GM23338 (cell line): ENCODE data around the gene SERPINA1. TPM values are rescaled to one million over a fixed set of nuclear protein-coding genes. Genes with fewer than 3 reads are reported as not detected.

ENCODE experiments used
- ATAC-seq: fragments of 200-7000 bp; cut with Tn5 transposase; 3 replicates; pipeline ENCODE4 v1.9.1; 2020
- DNase-seq: peaks from one replicate; pipeline ENCODE4 v3.0.0-alpha.2; 2015; ENCODE audit warnings: low spot score
- H2AFZ ChIP-seq: fragments of 200-600 bp; sonication (generic); 2 replicates; pipeline ENCODE4 v1.8.0; 2016; ENCODE audit warnings: antibody characterized with exemption, mild to moderate bottlenecking, moderate library complexity
- H3F3A ChIP-seq: fragments of 200-600 bp; sonication (generic); replicated peaks from 2 replicates; pipeline ENCODE4 v1.8.0; 2017; ENCODE audit warnings: antibody characterized with exemption, mixed run types, low read depth
- H3K27ac ChIP-seq: fragments of 200-600 bp; sonication (generic); 2 replicates; pipeline ENCODE4 v1.6.1; 2016; ENCODE audit warnings: low read depth
- H3K27me3 ChIP-seq: fragments of 200-600 bp; sonication (generic); 2 replicates; pipeline ENCODE4 v1.8.0; 2016; ENCODE audit warnings: mild to moderate bottlenecking, mixed run types, moderate library complexity; ENCODE audit not compliant: insufficient read depth
- H3K36me3 ChIP-seq: fragments of 200-600 bp; sonication (generic); 2 replicates; pipeline ENCODE4 v1.8.0; 2016; ENCODE audit warnings: mild to moderate bottlenecking; ENCODE audit not compliant: insufficient read depth
- H3K4me1 ChIP-seq: fragments of 200-600 bp; sonication (generic); 2 replicates; pipeline ENCODE4 v1.8.0; 2016; ENCODE audit warnings: mild to moderate bottlenecking, moderate library complexity; ENCODE audit not compliant: insufficient read depth
- H3K4me2 ChIP-seq: fragments of 200-600 bp; sonication (generic); 2 replicates; pipeline ENCODE4 v1.7.1; 2017; ENCODE audit warnings: mixed run types
- H3K4me3 ChIP-seq: fragments of 200-600 bp; sonication (generic); 2 replicates; pipeline ENCODE4 v1.6.1; 2016; ENCODE audit warnings: mixed run types
- H3K79me2 ChIP-seq: fragments of 200-600 bp; sonication (generic); replicated peaks from 2 replicates; pipeline ENCODE4 v1.8.0; 2017; ENCODE audit warnings: mild to moderate bottlenecking; ENCODE audit not compliant: insufficient read depth
- H3K9me2 ChIP-seq: fragments of 200-600 bp; sonication (generic); 2 replicates; pipeline ENCODE4 v1.8.0; 2017; ENCODE audit not compliant: insufficient read depth
- H4K20me1 ChIP-seq: fragments of 200-600 bp; sonication (generic); replicated peaks from 2 replicates; pipeline ENCODE4 v1.8.0; 2017; ENCODE audit warnings: mild to moderate bottlenecking; ENCODE audit not compliant: insufficient read depth
- H3K27ac Mint-ChIP-seq: 2 replicates; pipeline ENCODE4 v1.8.0; 2020; ENCODE audit warnings: inconsistent platforms, mild to moderate bottlenecking, moderate library complexity, mixed read lengths
- H3K27me3 Mint-ChIP-seq: 3 replicates; pipeline ENCODE4 v1.8.0; 2022; ENCODE audit warnings: low read depth, mild to moderate bottlenecking, moderate library complexity, mixed read lengths, inconsistent platforms; ENCODE audit not compliant: insufficient read depth, poor library complexity
- H3K36me3 Mint-ChIP-seq: 3 replicates; pipeline ENCODE4 v1.8.0; 2021; ENCODE audit warnings: low read depth, mild to moderate bottlenecking, inconsistent platforms, moderate library complexity, mixed read lengths
- H3K4me1 Mint-ChIP-seq: 3 replicates; pipeline ENCODE4 v1.8.0; 2020; ENCODE audit warnings: mild to moderate bottlenecking, inconsistent platforms, mixed read lengths
- H3K4me3 Mint-ChIP-seq: 3 replicates; pipeline ENCODE4 v1.8.0; 2021; ENCODE audit warnings: moderate library complexity, mild to moderate bottlenecking, inconsistent platforms, mixed read lengths
- H3K9me3 Mint-ChIP-seq: 3 replicates; pipeline ENCODE4 v1.8.0; 2020; ENCODE audit warnings: moderate library complexity, mild to moderate bottlenecking, inconsistent platforms, mixed read lengths
- CTCF ChIP-seq, 2 experiments: fragments of 200-600 bp in 1 of 2; sonication (generic) in 1 of 2; conservative IDR thresholded peaks; 2 replicates each; pipeline versions ENCODE4 v1.5.1 to v1.6.1; 2016 to 2017; ENCODE audit warnings: antibody characterized with exemption in 2 of 2, low read depth in 2 of 2, mild to moderate bottlenecking in 2 of 2, moderate library complexity in 1 of 2
- EZH2 ChIP-seq: fragments of 200-600 bp; sonication (generic); IDR thresholded peaks from one replicate; pipeline ENCODE4 v1.8.0; 2017; ENCODE audit warnings: antibody characterized with exemption, mild to moderate bottlenecking, low read depth; ENCODE audit not compliant: unreplicated experiment
- EZH2phosphoT487 ChIP-seq: fragments of 200-600 bp; sonication (generic); IDR thresholded peaks from one replicate; pipeline ENCODE4 v1.8.1; 2018; ENCODE audit warnings: antibody characterized with exemption; ENCODE audit not compliant: unreplicated experiment
- JUNB ChIP-seq: IDR thresholded peaks from one replicate; pipeline ENCODE4 v1.6.1; 2016; ENCODE audit warnings: antibody characterized with exemption; ENCODE audit not compliant: unreplicated experiment
- NANOG ChIP-seq: IDR thresholded peaks from 2 replicates; pipeline ENCODE4 v1.6.1; 2016; ENCODE audit warnings: antibody characterized with exemption, borderline replicate concordance
- POLR2AphosphoS5 ChIP-seq: IDR thresholded peaks from 2 replicates; pipeline ENCODE4 v1.6.1; 2016; ENCODE audit warnings: antibody characterized with exemption, low read depth
- REST ChIP-seq: IDR thresholded peaks from one replicate; pipeline ENCODE4 v1.6.1; 2018; ENCODE audit warnings: antibody characterized with exemption; ENCODE audit not compliant: unreplicated experiment
- STAT1 ChIP-seq: IDR thresholded peaks from one replicate; pipeline ENCODE4 v1.6.1; 2016; ENCODE audit warnings: antibody characterized with exemption; ENCODE audit not compliant: unreplicated experiment
- ZNF331 ChIP-seq: fragments of 250-450 bp; sonication (Bioruptor Pico); IDR thresholded peaks from 2 replicates; pipeline ENCODE4 v1.5.0; 2020; ENCODE audit warnings: low read depth, mild to moderate bottlenecking, moderate library complexity
- ZNF462 ChIP-seq: fragments of 250-450 bp; sonication (Bioruptor Pico); IDR thresholded peaks from 2 replicates; pipeline ENCODE4 v1.5.0; 2020; ENCODE audit warnings: mild to moderate bottlenecking, moderate library complexity
- polyA plus RNA-seq: library from polyadenylated mRNA; unstranded; fragments of >200 nt; fragmentation: Nextera tagmentation; extraction: Ambion mirVana; gene quantifications from 2 replicates; pipeline ENCODE4 v1.2.1, GENCODE V29; 2016
- total RNA-seq: library from RNA; depleted of rRNA; stranded (reverse); fragments of >200 nt; shearing (Covaris generic); gene quantifications from 2 replicates; pipeline ENCODE4 v1.2.3, GENCODE V29; 2014

The SERPINA1 gene
- total and polyA plus RNA-seq, 2 experiments from 2014 or later, result not detected

DNA sequence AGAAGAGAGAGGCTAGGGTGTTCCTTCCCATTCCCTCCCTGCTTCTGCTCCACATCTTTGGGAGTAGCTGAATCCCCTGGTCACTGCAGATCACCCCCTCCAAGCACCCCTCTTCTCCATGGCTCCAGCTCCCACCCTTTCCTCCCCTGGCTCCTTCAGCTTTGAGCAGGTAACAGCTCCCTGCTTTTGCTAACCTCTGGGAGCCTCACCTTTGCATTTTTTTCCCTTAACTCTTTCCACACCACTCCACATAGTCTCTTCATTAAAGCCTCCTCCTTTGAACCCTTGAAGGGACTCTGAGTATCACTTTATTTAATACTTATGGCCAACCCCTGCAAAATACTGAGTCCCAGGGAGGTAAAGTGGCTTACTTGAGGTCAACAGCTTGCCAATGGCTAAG, 39.6 kb downstream of the SERPINA1 start:
- Histone ChIP-seq H3K27ac (no peak overlapping the region), H3K4me3 (no peak overlapping the region), H3K9me2 (peaks cover 11% of the 10 kb centered on the region), H3K4me1 (no peaks in the 10 kb centered on the region), H2AFZ (no peak overlapping the region), H3K4me2 (no peak overlapping the region), H4K20me1 (no peaks in the 10 kb centered on the region), H3F3A (no peaks in the 10 kb centered on the region), H3K36me3 (no peaks in the 10 kb centered on the region), H3K79me2 (no peaks in the 10 kb centered on the region), H3K27me3 (no peaks in the 10 kb centered on the region)
- DNase-seq, result no peak
- Mint-ChIP-seq H3K9me3 (peaks cover 5% of the 10 kb centered on the region; the same call in 1 of the 3 replicates), H3K36me3 (no peaks in the 10 kb centered on the region), H3K27ac (no peak overlapping the region), H3K4me1 (no peaks in the 10 kb centered on the region), H3K27me3 (no peaks in the 10 kb centered on the region), H3K4me3 (no peak overlapping the region)
- ATAC-seq, result no peak
- TF ChIP-seq EZH2phosphoT487 (no peak), ZNF462 (CRISPR knock-in tag) (no peak), STAT1 (no peak), EZH2 (no peak), ZNF331 (no peak), POLR2AphosphoS5 (no peak), CTCF (conservative IDR thresholded peaks at IDR 0.05; ENCODE audit: low read depth in 2 of 2) (no peak), NANOG (no peak), JUNB (no peak), REST (no peak)
